D721Med (cell line): ENCODE measurements around the gene RAB21.

ENCODE experiments used
- DNase-seq: peaks from one replicate; pipeline ENCODE4 v3.0.0; 2011; ENCODE audit warnings: low spot score; ENCODE audit not compliant: insufficient read length
- FAIRE-seq: peaks from 2 replicates; lab custom pipeline; 2011; peaks lifted over from hg19 to GRCh38; lab: Jason Lieb, UNC
- TF ChIP-seq, protein P1 (sequence below): IDR thresholded peaks from 2 replicates; pipeline ENCODE4 v1.5.1; 2012; ENCODE audit warnings: mild to moderate bottlenecking, control low read depth; ENCODE audit not compliant: insufficient read depth; ENCODE audit errors: missing control alignments

Gene RAB21

DNA sequence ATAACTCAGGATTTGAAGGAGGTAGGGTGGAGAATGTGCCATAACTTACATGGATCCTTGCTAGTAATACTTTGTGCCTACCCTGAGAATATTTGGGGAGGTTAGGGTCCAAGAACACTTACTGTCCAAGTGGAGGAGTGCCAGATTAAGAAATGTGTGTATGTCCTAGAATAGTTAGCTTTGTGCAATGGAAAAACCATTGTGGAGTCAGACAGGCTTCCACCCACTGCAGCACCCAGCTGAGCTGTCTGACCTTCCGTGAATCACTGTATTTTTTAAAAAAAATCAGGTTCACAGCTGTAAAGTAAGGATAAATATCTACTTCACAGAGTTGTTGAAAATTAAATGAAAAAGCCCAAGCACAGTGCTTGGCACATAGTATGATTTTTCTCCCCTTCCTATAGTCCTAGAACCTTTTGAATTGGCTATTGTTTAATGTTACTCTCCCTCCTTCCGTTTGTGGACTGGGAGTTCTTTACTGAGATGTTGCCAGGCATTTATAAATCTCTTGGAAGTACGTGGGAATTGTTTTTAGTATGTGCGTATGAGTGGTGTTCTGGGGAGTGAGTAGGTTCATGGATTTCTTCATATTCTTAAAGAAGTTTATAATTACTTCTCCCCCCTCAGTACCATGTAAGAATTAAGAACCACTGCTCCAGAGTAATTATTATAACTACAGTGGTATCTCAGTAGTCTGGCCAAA is 9.2 kb downstream of the RAB21 start:
- FAIRE-seq (no peak), DNase-seq (no peak)

DNA sequence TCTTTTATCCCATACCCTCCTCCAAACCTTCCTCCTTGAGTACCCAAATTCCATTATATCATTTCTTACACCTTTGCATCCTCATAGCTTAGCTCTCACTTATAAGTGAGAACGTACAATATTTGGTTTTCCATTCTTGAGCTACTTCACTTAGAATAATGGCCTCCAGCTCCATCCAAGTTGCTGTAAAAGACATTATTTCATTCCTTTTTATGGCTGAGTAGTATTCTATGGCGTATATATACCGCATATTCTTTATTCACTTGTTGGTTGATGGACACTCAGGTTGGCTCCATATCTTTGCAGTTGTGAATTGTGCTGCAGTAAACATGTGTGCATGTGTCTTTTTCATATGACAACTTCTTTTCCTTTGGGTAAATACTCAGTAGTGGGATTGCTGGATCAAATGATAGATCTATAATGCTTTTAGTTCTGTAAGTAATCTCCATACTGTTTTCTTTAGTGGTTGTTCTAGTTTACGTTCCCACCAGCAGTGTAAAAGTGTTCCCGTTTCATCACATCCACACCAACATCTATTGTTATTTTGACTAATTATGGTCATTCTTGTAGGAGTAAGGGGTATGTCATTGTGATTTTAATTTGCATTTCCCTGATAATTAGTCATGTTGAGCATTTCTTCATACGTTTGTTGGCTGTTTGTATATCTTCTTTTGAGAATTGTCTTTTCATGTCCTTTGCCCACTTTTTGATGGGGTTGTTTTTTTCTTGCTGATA is 10.1 kb downstream of the RAB21 start:
- no peak for DNase-seq

More for the DNA sequence above, 9.2 kb downstream of the RAB21 start:
- TF ChIP-seq, protein P1, sequence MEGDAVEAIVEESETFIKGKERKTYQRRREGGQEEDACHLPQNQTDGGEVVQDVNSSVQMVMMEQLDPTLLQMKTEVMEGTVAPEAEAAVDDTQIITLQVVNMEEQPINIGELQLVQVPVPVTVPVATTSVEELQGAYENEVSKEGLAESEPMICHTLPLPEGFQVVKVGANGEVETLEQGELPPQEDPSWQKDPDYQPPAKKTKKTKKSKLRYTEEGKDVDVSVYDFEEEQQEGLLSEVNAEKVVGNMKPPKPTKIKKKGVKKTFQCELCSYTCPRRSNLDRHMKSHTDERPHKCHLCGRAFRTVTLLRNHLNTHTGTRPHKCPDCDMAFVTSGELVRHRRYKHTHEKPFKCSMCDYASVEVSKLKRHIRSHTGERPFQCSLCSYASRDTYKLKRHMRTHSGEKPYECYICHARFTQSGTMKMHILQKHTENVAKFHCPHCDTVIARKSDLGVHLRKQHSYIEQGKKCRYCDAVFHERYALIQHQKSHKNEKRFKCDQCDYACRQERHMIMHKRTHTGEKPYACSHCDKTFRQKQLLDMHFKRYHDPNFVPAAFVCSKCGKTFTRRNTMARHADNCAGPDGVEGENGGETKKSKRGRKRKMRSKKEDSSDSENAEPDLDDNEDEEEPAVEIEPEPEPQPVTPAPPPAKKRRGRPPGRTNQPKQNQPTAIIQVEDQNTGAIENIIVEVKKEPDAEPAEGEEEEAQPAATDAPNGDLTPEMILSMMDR, result no peak

DNA sequence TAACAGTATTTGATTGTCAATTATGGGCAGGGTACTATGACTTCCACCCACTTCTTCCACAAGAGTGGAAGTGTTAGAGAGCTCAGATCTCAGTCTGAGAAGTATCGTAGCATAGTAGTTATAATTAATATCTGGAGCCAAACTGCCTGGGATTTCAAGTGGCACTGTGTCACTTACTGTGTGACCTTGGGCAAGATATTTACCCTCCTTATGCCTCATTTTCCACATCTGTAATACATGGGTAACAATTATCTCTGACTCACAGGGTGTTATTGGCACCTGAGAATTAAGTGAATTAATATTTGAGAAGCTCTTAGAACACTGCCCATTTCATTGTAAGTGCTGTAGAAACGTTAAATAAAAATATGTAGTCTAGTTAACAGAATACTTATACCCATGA is 11.5 kb downstream of the RAB21 start:
- TF ChIP-seq, protein P1, result no peak
- DNase-seq, result no peak
- FAIRE-seq, result no peak

More for the DNA sequence above, 10.1 kb downstream of the RAB21 start:
- FAIRE-seq, result no peak
- TF ChIP-seq, protein P1, result no peak

DNA sequence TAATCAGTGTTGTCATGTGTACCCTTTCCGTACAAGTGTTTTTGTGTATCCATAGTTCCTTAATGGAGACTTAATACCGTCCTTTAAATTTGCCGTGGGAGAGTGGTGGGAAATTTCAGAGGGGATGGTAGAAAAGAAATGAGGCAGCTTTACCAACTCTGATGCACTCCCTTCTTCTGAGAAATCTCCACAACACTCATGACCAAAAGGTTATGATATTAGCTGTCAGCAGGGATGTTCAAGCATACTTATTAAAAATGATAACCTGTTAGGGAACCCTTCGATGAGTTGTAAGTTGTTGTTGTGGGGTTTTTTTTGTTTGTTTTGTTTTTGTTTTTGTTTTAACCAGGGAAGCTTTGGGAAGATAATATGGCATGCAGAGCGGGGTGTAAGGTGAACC is 12.5 kb downstream of the RAB21 start:
- FAIRE-seq (no peak), DNase-seq (no peak)
- TF ChIP-seq, protein P1, result no peak

DNA sequence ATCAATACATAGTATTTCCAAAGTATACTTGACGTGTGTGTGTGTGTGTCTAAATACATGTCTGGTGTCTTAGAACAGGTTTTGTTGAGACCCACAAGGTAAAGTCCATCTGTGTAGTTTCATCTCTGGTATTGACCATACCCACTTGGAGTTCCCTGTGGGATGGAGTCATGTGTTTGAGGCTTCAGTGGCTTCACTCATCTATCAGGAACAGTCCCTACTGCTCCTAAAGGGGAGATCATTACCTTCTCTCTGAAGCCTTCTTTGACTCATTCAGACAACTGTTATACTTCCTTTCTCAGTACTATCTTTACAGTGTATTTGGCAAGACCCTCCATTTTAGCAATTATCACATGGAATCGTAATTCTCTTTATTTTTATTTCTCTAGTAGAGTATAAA is 14.2 kb downstream of the RAB21 start:
- TF ChIP-seq, protein P1, result no peak
- DNase-seq, result no peak
- no peak for FAIRE-seq

DNA sequence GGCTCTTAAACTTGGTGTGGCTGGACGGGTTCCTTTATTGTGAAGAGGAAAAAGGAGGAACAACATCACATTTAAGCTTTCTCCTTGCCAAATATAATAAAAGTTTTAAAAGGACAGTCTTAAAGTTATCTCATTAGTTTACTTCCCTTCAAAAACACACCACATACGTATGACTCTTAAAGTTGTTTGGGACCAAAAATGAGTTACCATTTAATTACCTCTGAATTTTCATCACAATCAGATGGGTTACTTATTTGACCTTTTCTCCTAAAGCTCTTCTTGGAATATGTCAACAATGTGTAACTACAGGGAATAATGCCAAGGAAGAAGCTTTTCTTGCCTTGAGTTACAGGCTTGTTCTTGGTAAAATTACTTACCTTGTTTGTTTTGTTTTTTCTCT is 16.4 kb downstream of the RAB21 start:
- FAIRE-seq (no peak), DNase-seq (no peak)
- TF ChIP-seq, protein P1, result no peak

DNA sequence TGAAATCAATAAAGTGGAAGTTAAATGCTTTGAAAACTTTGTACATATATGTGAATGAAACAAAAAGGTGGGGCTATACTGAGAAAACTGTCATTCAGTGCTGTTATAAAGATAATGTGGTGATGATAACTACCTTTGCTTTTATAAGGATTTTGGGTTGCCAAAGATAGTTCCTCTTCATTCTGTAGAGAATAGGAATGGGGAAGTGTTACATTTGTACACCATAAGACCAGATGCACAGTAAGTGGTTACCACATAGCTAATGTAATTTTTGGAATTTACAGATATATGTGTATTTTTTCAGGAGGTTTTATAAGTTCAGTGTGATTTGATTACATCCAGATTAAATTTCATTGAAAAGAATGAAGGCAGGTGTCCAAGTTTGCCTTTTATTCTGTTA is 18.1 kb downstream of the RAB21 start:
- FAIRE-seq (no peak), DNase-seq (no peak)
- TF ChIP-seq, protein P1, result no peak
